Vagina (tissue), 2 donors: ENCODE measurements around the gene HSPA2. TPM values are rescaled to one million over a fixed set of nuclear protein-coding genes. Genes with fewer than 3 reads are reported as not detected.

ENCODE experiments used
- DNase-seq, 2 donors: peaks; one replicate each; pipeline ENCODE4 v3.0.0-alpha.2; 2017; ENCODE audit errors: extremely low spot score in 2 of 2
- H3K27ac ChIP-seq: fragments of 200-600 bp; sonication (generic); one replicate; pipeline ENCODE4 v1.5.1; 2019
- H3K27me3 ChIP-seq: fragments of 200-600 bp; sonication (generic); one replicate; pipeline ENCODE4 v1.5.1; 2019
- H3K36me3 ChIP-seq, 2 donors: fragments of 200-600 bp; sonication (generic); one replicate each; pipeline ENCODE4 v1.5.1; 2017 to 2019
- H3K4me1 ChIP-seq: fragments of 200-600 bp; sonication (generic); one replicate; pipeline ENCODE4 v1.5.1; 2019
- H3K4me3 ChIP-seq, 2 donors: fragments of 200-600 bp; sonication (generic); 1 replicate in 1 of 2; 2 replicates in 1 of 2; pipeline ENCODE4 v1.5.1; 2016 to 2019
- H3K9me3 ChIP-seq: fragments of 200-600 bp; sonication (generic); one replicate; pipeline ENCODE4 v1.5.1; 2019
- CTCF ChIP-seq, 3 experiments: fragments of 450-650 bp in 2 of 3; fragments of 200-600 bp in 1 of 3; sonication (generic) in 1 of 3; IDR thresholded peaks; one replicate each; pipeline ENCODE4 v1.5.1; 2017 to 2019; ENCODE audit warnings: antibody characterized with exemption in 3 of 3, mild to moderate bottlenecking in 2 of 3, moderate library complexity in 2 of 3
- POLR2A ChIP-seq, 2 donors: fragments of 450-650 bp; IDR thresholded peaks; one replicate each; pipeline ENCODE4 v1.6.1; 2017; ENCODE audit warnings: antibody characterized with exemption in 2 of 2, mild to moderate bottlenecking in 2 of 2, moderate library complexity in 2 of 2
- POLR2AphosphoS5 ChIP-seq, 2 donors: sonication (generic); formaldehyde crosslinking; IDR thresholded peaks; one replicate each; pipeline ENCODE4 v1.9.0; 2017; ENCODE audit warnings: antibody characterized with exemption in 2 of 2, mild to moderate bottlenecking in 2 of 2, low read depth in 1 of 2; ENCODE audit not compliant: insufficient read depth in 1 of 2
- intact Hi-C: fragments of 100-400 bp; cut with DNase I; formaldehyde crosslinking; loops from one replicate; pipeline ENCODE4 v1.15.1; 2023
- small RNA-seq: library from RNA; depleted of rRNA; stranded (forward); fragments of <200 nt; gene quantifications from one replicate; pipeline ENCODE3, GENCODE V24; 2016
- total RNA-seq: library from RNA; depleted of rRNA; stranded (reverse); fragments of >200 nt; gene quantifications from one replicate; pipeline ENCODE4 v1.2.3, GENCODE V29; 2016

HSPA2 gene
- total RNA-seq, 1 donor from 2014 or later, result 47.4 TPM

- no peak for DNase-seq
- Histone ChIP-seq H3K27ac (no peak overlapping the region), H3K4me3 (no peak overlapping the region), H3K4me1 (no peaks in the 10 kb centered on the region), H3K36me3 (no peaks in the 10 kb centered on the region), H3K9me3 (no peaks in the 10 kb centered on the region), H3K27me3 (no peaks in the 10 kb centered on the region)
- intact Hi-C loops, result loop anchor here (10.0 kb wide), 1 partner anchor 941 kb away; no protein-coding TSS in a partner anchor
- TF ChIP-seq POLR2A (IDR thresholded peaks at IDR 0.05) (no peak), POLR2AphosphoS5 (IDR thresholded peaks at IDR 0.05; ENCODE audit: insufficient read depth in 1 of 2, low read depth in 1 of 2) (no peak), CTCF (IDR thresholded peaks at IDR 0.05) (no peak)
These were observed 43.6 kb downstream of the HSPA2 start for GRCh38 chr14:64584190-64584589.

GRCh38 chr14:64591809-64592208 is 51.3 kb downstream of the HSPA2 start:
- Histone ChIP-seq H3K36me3 (no peaks in the 10 kb centered on the region), H3K27me3 (no peaks in the 10 kb centered on the region), H3K4me3 (no peak overlapping the region), H3K9me3 (no peaks in the 10 kb centered on the region), H3K4me1 (no peaks in the 10 kb centered on the region), H3K27ac (no peak overlapping the region)
- DNase-seq, result no peak
- intact Hi-C loops, result no loop called here
- TF ChIP-seq CTCF (IDR thresholded peaks at IDR 0.05), result no peak
- no peak for TF ChIP-seq POLR2A (IDR thresholded peaks at IDR 0.05)

Small RNA genes within 50 kb of the gene (small RNA-seq; reads per million reads assigned to genes)
- not detected for gene AL049869.4

Other genes with a start within 250 kb of the HSPA2 start
- gene ESR2, start 246.4 kb upstream of the HSPA2 start, total RNA-seq, result 2.2 TPM
- 40.3 TPM for gene MTHFD1, start 152.4 kb upstream of the HSPA2 start, total RNA-seq
- gene AKAP5, start 75.2 kb upstream of the HSPA2 start, total RNA-seq, result 0.49 TPM
- gene ZBTB25, start 36.9 kb upstream of the HSPA2 start, total RNA-seq, result 11.3 TPM
- 48.9 TPM for gene ZBTB1, start 36.0 kb upstream of the HSPA2 start, total RNA-seq
- gene PPP1R36, start 9.2 kb downstream of the HSPA2 start, total RNA-seq, result not detected
- gene PLEKHG3, start 163.7 kb downstream of the HSPA2 start, total RNA-seq, result 50.1 TPM